ENCODE results near the gene SCN8A.

GRCh38 chr12:51777457-51777856, 186.4 kb downstream of the SCN8A start:
- TF ChIP-seq, protein P1, sequence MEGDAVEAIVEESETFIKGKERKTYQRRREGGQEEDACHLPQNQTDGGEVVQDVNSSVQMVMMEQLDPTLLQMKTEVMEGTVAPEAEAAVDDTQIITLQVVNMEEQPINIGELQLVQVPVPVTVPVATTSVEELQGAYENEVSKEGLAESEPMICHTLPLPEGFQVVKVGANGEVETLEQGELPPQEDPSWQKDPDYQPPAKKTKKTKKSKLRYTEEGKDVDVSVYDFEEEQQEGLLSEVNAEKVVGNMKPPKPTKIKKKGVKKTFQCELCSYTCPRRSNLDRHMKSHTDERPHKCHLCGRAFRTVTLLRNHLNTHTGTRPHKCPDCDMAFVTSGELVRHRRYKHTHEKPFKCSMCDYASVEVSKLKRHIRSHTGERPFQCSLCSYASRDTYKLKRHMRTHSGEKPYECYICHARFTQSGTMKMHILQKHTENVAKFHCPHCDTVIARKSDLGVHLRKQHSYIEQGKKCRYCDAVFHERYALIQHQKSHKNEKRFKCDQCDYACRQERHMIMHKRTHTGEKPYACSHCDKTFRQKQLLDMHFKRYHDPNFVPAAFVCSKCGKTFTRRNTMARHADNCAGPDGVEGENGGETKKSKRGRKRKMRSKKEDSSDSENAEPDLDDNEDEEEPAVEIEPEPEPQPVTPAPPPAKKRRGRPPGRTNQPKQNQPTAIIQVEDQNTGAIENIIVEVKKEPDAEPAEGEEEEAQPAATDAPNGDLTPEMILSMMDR (IDR thresholded peaks at IDR 0.05; ENCODE audit: low read length), result no peak
- TF ChIP-seq EZH2phosphoT487 (IDR thresholded peaks at IDR 0.05; ENCODE audit: low read length) (no peak), EZH2 (optimal IDR thresholded peaks at IDR 0.05; ENCODE audit: low read depth, low read length) (no peak)

Data from MM.1S (cell line).